ENCODE results near the gene FOXL1. TPM values are rescaled to one million over a fixed set of nuclear protein-coding genes. Genes with fewer than 3 reads are reported as not detected.

FOXL1 gene
- total RNA-seq, 1 donor from 2014 or later = 6.4 TPM

GRCh38 chr16:86571530-86571915 is 6.8 kb upstream of the FOXL1 start:
- Mint-ChIP-seq H3K9me3 (ENCODE audit: unreplicated experiment) (no peaks in the 10 kb centered on the region), H3K4me3 (ENCODE audit: unreplicated experiment) (peak overlapping the region; percentile 93), H3K27ac (ENCODE audit: unreplicated experiment) (peak overlapping the region; percentile 100), H3K36me3 (ENCODE audit: unreplicated experiment) (peaks cover 50% of the 10 kb centered on the region), H3K4me1 (ENCODE audit: unreplicated experiment) (peaks cover 55% of the 10 kb centered on the region), H3K27me3 (ENCODE audit: unreplicated experiment) (no peaks in the 10 kb centered on the region)
- no peak for DNase-seq (ENCODE audit: extremely low spot score, unreplicated experiment)
- TF ChIP-seq, protein P1, sequence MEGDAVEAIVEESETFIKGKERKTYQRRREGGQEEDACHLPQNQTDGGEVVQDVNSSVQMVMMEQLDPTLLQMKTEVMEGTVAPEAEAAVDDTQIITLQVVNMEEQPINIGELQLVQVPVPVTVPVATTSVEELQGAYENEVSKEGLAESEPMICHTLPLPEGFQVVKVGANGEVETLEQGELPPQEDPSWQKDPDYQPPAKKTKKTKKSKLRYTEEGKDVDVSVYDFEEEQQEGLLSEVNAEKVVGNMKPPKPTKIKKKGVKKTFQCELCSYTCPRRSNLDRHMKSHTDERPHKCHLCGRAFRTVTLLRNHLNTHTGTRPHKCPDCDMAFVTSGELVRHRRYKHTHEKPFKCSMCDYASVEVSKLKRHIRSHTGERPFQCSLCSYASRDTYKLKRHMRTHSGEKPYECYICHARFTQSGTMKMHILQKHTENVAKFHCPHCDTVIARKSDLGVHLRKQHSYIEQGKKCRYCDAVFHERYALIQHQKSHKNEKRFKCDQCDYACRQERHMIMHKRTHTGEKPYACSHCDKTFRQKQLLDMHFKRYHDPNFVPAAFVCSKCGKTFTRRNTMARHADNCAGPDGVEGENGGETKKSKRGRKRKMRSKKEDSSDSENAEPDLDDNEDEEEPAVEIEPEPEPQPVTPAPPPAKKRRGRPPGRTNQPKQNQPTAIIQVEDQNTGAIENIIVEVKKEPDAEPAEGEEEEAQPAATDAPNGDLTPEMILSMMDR (IDR thresholded peaks at IDR 0.05) = no peak

DNA sequence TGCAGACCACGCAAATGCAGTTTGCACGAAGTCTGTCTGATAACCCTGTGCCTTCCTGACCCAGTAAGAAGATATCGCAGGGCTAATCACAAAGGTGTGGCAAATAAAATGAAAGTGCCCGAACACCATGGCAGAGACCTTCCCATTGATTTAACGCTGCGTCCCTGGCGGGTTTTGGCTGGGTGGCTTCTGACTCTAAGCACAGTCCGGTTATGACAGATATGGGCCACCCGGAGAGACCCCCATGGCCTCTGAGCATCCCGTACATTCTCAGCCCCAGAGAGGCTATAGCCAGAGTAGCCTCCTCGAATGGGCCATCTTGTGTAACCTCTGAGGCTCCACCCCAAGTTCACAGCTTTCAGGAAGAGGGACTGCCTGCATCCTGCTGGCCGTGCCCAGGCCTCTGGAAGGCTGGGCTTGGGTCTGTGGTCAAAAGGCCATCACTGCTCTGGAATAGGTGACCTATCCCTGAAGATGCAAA is 6.3 kb upstream of the FOXL1 start:
- Mint-ChIP-seq H3K27me3 (ENCODE audit: unreplicated experiment) (no peaks in the 10 kb centered on the region), H3K4me3 (ENCODE audit: unreplicated experiment) (peak overlapping the region; percentile 93), H3K4me1 (ENCODE audit: unreplicated experiment) (peaks cover 58% of the 10 kb centered on the region), H3K27ac (ENCODE audit: unreplicated experiment) (peak overlapping the region; percentile 100), H3K9me3 (ENCODE audit: unreplicated experiment) (no peaks in the 10 kb centered on the region), H3K36me3 (ENCODE audit: unreplicated experiment) (peaks cover 50% of the 10 kb centered on the region)
- no peak for DNase-seq (ENCODE audit: extremely low spot score, unreplicated experiment)
- TF ChIP-seq, protein P1 (IDR thresholded peaks at IDR 0.05) = no peak

- H3K9me3 Mint-ChIP-seq (ENCODE audit: unreplicated experiment) = no peaks in the 10 kb centered on the region
- peaks cover 48% of the 10 kb centered on the region for H3K36me3 Mint-ChIP-seq (ENCODE audit: unreplicated experiment)
- H3K27ac Mint-ChIP-seq (ENCODE audit: unreplicated experiment) = peak overlapping the region; percentile 100
- peaks cover 63% of the 10 kb centered on the region for H3K4me1 Mint-ChIP-seq (ENCODE audit: unreplicated experiment)
- DNase-seq (ENCODE audit: extremely low spot score, unreplicated experiment) = no peak
- TF ChIP-seq, protein P1 (IDR thresholded peaks at IDR 0.05) = no peak
- no peaks in the 10 kb centered on the region for H3K27me3 Mint-ChIP-seq (ENCODE audit: unreplicated experiment)
- H3K4me3 Mint-ChIP-seq (ENCODE audit: unreplicated experiment) = peak overlapping the region; percentile 93
Measured at GRCh38 chr16:86572606-86573005, 5.7 kb upstream of the FOXL1 start.

GRCh38 chr16:86573215-86573614 is 5.1 kb upstream of the FOXL1 start:
- Mint-ChIP-seq H3K27me3 (ENCODE audit: unreplicated experiment) (no peaks in the 10 kb centered on the region), H3K9me3 (ENCODE audit: unreplicated experiment) (no peaks in the 10 kb centered on the region), H3K4me1 (ENCODE audit: unreplicated experiment) (peaks cover 69% of the 10 kb centered on the region), H3K36me3 (ENCODE audit: unreplicated experiment) (peaks cover 47% of the 10 kb centered on the region), H3K27ac (ENCODE audit: unreplicated experiment) (peak overlapping the region; percentile 100), H3K4me3 (ENCODE audit: unreplicated experiment) (peak overlapping the region; percentile 93)
- TF ChIP-seq, protein P1 (IDR thresholded peaks at IDR 0.05) = no peak
- DNase-seq (ENCODE audit: extremely low spot score, unreplicated experiment) = no peak

DNA sequence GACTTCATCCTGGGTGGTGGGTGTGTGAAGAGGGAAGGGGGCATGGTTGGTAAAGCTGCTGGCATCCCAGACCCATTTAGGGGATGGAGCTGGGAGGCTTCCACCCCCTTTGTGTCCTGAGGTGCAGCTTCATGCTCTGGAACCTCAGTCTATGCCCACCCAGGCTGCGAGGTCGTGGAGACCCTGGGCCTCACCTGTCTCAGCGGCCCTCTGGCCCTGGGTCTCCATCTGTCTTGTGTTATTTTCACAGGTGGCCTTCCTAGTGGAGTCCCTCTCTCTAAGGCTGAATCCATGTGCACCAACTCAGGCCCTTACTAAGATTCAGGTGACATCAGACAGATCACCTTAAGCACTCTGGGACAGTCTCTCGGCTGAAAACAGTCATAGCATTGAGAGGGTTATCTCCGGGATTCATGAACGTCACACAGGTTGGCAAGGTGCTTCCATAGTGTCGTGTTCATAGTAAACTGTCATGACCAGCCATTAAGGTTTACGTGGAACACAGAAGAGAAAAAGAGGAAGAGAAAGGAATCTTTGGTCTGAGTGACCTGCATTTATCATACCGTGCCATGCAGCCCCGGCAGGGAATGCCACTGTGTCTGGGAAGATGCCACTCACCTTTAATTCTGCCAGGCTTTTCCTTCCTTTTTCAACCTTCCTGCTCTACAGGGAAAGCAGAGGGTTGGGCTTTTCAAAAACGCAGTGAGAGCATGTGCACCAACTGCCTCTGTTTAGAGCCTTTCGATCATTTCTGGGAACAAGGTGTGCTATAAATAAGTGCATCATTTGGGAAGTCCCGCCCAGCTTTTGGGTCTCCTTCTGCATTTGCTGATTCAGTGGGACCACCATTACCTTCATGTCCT is 4.5 kb upstream of the FOXL1 start:
- H3K36me3 Mint-ChIP-seq (ENCODE audit: unreplicated experiment) = peaks cover 43% of the 10 kb centered on the region
- peak overlapping the region; percentile 93 for H3K4me3 Mint-ChIP-seq (ENCODE audit: unreplicated experiment)
- H3K27me3 Mint-ChIP-seq (ENCODE audit: unreplicated experiment) = no peaks in the 10 kb centered on the region
- H3K27ac Mint-ChIP-seq (ENCODE audit: unreplicated experiment) = peak overlapping the region; percentile 100
- TF ChIP-seq, protein P1 (IDR thresholded peaks at IDR 0.05) = no peak
- no peak for DNase-seq (ENCODE audit: extremely low spot score, unreplicated experiment)
- peaks cover 75% of the 10 kb centered on the region for H3K4me1 Mint-ChIP-seq (ENCODE audit: unreplicated experiment)
- no peaks in the 10 kb centered on the region for H3K9me3 Mint-ChIP-seq (ENCODE audit: unreplicated experiment)

All from osteocyte (in vitro differentiated cells).